Measurements from ENCODE around the gene PSD2. TPM values are rescaled to one million over a fixed set of nuclear protein-coding genes. Genes with fewer than 3 reads are reported as not detected.

The PSD2 gene
- total and polyA plus RNA-seq, 12 donors: 0.03 to 0.09 (median 0.08) TPM; not detected in 9

DNA sequence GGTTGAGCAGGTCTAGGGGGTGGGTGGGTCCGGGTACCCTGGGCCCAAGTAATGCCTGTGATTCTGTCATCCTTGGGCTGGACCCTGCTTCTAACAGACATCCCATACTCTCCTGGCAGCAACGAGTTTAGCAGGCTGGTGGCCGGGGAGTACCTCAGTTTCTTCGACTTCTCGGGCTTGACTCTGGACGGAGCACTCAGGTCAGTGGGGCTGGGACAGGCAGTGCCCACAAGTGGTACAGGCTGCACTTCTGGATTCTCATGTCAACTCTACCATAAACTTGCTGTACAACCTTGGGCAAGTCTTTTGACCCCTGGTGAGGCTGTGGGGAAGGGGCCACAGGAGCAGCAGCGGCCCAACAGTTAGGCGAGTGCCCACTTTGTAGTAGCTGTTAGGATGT is 21.8 kb downstream of the PSD2 start:
- no peak for ATAC-seq
- H3K27me3 ChIP-seq: peaks cover 0 to 3% (median 0%) of the 10 kb centered on the region in 7 donors
- peaks cover 0 to 14% (median 0%) of the 10 kb centered on the region in 11 donors for H3K9me3 ChIP-seq
- no peak overlapping the region for H3K27ac ChIP-seq
- DNase-seq: no peak
- no peak for TF ChIP-seq CTCF (IDR thresholded peaks at IDR 0.05)
- no peaks in the 10 kb centered on the region for H3K4me1 ChIP-seq
- no peaks in the 10 kb centered on the region for H3K36me3 ChIP-seq
- intact Hi-C loops (cut with DNase I): no loop called here
- 81 to 89% methylated on average over 8 of the region's 8 CpGs for WGBS, 2 donors
- no peak overlapping the region for H3K4me3 ChIP-seq

- peaks cover 0 to 14% (median 0%) of the 10 kb centered on the region in 11 donors for H3K9me3 ChIP-seq
- no peaks in the 10 kb centered on the region for H3K4me1 ChIP-seq
- WGBS, 2 donors: 83 to 85% methylated on average over 3 of the region's 3 CpGs
- H3K4me3 ChIP-seq: no peak overlapping the region
- no peaks in the 10 kb centered on the region for H3K36me3 ChIP-seq
- peaks cover 0 to 3% (median 0%) of the 10 kb centered on the region in 7 donors for H3K27me3 ChIP-seq
- intact Hi-C loops (cut with DNase I): no loop called here
- DNase-seq (no peak), ATAC-seq (no peak)
- no peak for TF ChIP-seq CTCF (IDR thresholded peaks at IDR 0.05)
- H3K27ac ChIP-seq: no peak overlapping the region
Measured at GRCh38 chr5:139817970-139818369, 22.4 kb downstream of the PSD2 start.

DNA sequence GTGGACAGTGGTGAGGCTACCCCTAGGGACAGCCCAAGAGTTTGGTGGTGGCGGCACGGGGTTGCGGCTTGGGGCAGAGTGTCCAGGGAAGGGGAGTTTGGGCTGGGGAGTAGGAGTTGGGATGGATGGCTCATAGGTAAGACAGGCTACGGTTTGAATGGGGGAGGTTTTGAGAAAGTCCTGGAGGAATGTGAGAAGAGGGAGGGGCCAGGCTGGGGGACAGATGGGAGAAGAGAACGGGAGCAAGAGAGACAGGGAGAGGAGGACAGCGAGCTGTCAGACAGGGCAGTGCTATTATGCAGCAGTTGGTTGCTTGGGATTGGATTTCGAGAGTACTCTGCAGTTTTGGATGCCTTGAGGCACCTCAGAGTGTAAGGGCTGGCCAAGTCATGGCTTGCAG is 24.5 kb downstream of the PSD2 start:
- Histone ChIP-seq H3K27ac (no peak overlapping the region), H3K27me3 (peaks cover 0 to 3% (median 0%) of the 10 kb centered on the region in 7 donors), H3K4me1 (no peaks in the 10 kb centered on the region), H3K4me3 (no peak overlapping the region), H3K9me3 (peaks cover 0 to 14% (median 0%) of the 10 kb centered on the region in 11 donors), H3K36me3 (no peaks in the 10 kb centered on the region)
- ATAC-seq (no peak), DNase-seq (no peak)
- 59 to 67% methylated on average over 7 of the region's 7 CpGs for WGBS, 2 donors
- intact Hi-C loops (cut with DNase I): no loop called here
- TF ChIP-seq CTCF (IDR thresholded peaks at IDR 0.05): no peak

- TF ChIP-seq CTCF (IDR thresholded peaks at IDR 0.05): no peak
- intact Hi-C loops (cut with DNase I): no loop called here
- no peak overlapping the region for H3K27ac ChIP-seq
- H3K27me3 ChIP-seq: peaks cover 0 to 3% (median 0%) of the 10 kb centered on the region in 7 donors
- no peak for DNase-seq
- ATAC-seq: no peak
- H3K4me3 ChIP-seq: no peak overlapping the region
- peaks cover 0 to 14% (median 0%) of the 10 kb centered on the region in 11 donors for H3K9me3 ChIP-seq
- WGBS, 2 donors: 85 to 87% methylated on average over 4 of the region's 4 CpGs
- no peaks in the 10 kb centered on the region for H3K4me1 ChIP-seq
- no peaks in the 10 kb centered on the region for H3K36me3 ChIP-seq
Measured at GRCh38 chr5:139820606-139821005, 25.0 kb downstream of the PSD2 start.
